Endothelial cell of umbilical vein (primary cell): ENCODE results near the gene NSDHL.

Experiments used
- EZH2 ChIP-seq: IDR thresholded peaks from 2 replicates; pipeline ENCODE4 v1.6.1; 2012; ENCODE audit warnings: borderline replicate concordance, low read depth, mild to moderate bottlenecking, moderate library complexity, low read length, inconsistent platforms; ENCODE audit not compliant: severe bottlenecking
- FOS ChIP-seq: IDR thresholded peaks from 2 replicates; pipeline ENCODE4 v1.6.1; 2011; ENCODE audit warnings: mild to moderate bottlenecking, low read length, moderate library complexity, borderline replicate concordance; ENCODE audit not compliant: insufficient read depth
- GATA2 ChIP-seq: IDR thresholded peaks from 2 replicates; pipeline ENCODE4 v1.7.0; 2011; ENCODE audit warnings: low read depth, mild to moderate bottlenecking, moderate library complexity, mixed read lengths, low read length; ENCODE audit not compliant: insufficient read length, insufficient read depth
- MYC ChIP-seq: IDR thresholded peaks from one replicate; pipeline ENCODE4 v1.6.1; 2011; ENCODE audit warnings: mild to moderate bottlenecking, low read depth, low read length
- POLR2A ChIP-seq: IDR thresholded peaks from 2 replicates; pipeline ENCODE4 v1.6.1; 2012; ENCODE audit warnings: low read depth, mild to moderate bottlenecking, control low read depth, low read length
- POLR2AphosphoS5 ChIP-seq: IDR thresholded peaks from 2 replicates; pipeline ENCODE4 v1.6.1; 2012; ENCODE audit warnings: low read depth, mild to moderate bottlenecking, control low read depth, low read length, moderate library complexity; ENCODE audit not compliant: insufficient read depth
- TF ChIP-seq, protein P1 (sequence below), 2 donors: IDR thresholded peaks; 1 replicate in 1 of 2; 2 replicates in 1 of 2; pipeline ENCODE4 v1.5.1; 2011; ENCODE audit warnings: low read length in 2 of 2, mild to moderate bottlenecking in 2 of 2, moderate library complexity in 2 of 2, control low read depth in 1 of 2, inconsistent platforms in 1 of 2, low read depth in 1 of 2; ENCODE audit not compliant: insufficient read depth in 1 of 2; ENCODE audit errors: extremely low read depth in 1 of 2
- TF ChIP-seq, protein P2 (sequence below): IDR thresholded peaks from 2 replicates; pipeline ENCODE4 v1.6.1; 2011; ENCODE audit not compliant: insufficient read depth, insufficient read length

GRCh38 chrX:152912641-152913040, 81.8 kb downstream of the NSDHL start:
- no peak for TF ChIP-seq POLR2A
- TF ChIP-seq, protein P1, sequence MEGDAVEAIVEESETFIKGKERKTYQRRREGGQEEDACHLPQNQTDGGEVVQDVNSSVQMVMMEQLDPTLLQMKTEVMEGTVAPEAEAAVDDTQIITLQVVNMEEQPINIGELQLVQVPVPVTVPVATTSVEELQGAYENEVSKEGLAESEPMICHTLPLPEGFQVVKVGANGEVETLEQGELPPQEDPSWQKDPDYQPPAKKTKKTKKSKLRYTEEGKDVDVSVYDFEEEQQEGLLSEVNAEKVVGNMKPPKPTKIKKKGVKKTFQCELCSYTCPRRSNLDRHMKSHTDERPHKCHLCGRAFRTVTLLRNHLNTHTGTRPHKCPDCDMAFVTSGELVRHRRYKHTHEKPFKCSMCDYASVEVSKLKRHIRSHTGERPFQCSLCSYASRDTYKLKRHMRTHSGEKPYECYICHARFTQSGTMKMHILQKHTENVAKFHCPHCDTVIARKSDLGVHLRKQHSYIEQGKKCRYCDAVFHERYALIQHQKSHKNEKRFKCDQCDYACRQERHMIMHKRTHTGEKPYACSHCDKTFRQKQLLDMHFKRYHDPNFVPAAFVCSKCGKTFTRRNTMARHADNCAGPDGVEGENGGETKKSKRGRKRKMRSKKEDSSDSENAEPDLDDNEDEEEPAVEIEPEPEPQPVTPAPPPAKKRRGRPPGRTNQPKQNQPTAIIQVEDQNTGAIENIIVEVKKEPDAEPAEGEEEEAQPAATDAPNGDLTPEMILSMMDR (IDR thresholded peaks at IDR 0.05; ENCODE audit: extremely low read depth in 1 of 2, insufficient read depth in 1 of 2, low read depth in 1 of 2, low read length in 2 of 2): no peak
- no peak for TF ChIP-seq EZH2
- no peak for TF ChIP-seq MYC
- TF ChIP-seq POLR2AphosphoS5: no peak
- TF ChIP-seq, protein P2, sequence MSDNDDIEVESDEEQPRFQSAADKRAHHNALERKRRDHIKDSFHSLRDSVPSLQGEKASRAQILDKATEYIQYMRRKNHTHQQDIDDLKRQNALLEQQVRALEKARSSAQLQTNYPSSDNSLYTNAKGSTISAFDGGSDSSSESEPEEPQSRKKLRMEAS: no peak
- TF ChIP-seq GATA2: no peak
- no peak for TF ChIP-seq FOS
